ENCODE data around the gene ING3. TPM values are rescaled to one million over a fixed set of nuclear protein-coding genes. Genes with fewer than 3 reads are reported as not detected.
"Not testable (repeated sequence)": the region's sequence is repeated elsewhere in the genome, so short reads cannot be mapped to it uniquely, and the experiment has no call there.

The ING3 gene
- total RNA-seq, 2 donors from 2014 or later = 12.2 to 13.8 TPM

GRCh38 chr7:120996988-120997345 is 46.4 kb downstream of the ING3 start:
- intact Hi-C loops (cut with DNase I) = no loop called here
- ATAC-seq (no peak), DNase-seq (no peak)

DNA sequence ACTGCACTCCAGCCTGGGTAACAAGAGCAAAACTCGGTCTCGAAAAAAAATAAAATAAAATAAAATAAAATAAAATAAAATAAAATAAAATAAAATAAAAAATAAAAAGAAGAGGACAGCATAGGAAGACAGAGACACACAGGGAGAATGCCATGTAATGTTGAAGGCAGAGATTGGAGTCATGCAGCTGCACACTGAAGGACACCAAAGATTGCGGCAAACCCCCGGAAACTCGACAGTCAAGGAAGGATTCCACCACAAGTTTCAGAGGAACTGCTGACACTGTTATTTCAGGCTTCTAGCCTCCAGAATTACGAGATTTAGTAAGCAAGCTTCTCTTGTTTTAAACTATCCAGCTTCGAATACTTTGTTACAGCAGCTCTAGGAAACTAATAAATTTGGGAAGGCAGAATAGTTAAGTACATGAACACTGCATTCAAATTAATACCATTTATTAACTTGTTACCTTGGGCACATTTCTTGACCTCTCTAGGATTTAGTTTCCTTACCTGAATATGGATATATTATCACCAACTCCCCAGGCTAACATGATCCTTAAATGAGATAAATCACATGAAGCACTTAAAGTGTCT is 47.4 kb downstream of the ING3 start:
- no peak for DNase-seq
- intact Hi-C loops (cut with DNase I) = no loop called here
- ATAC-seq = peak in 1 of 2 donors; percentile 34

GRCh38 chr7:120998520-120998919 is 47.9 kb downstream of the ING3 start:
- ATAC-seq = no peak
- intact Hi-C loops (cut with DNase I) = no loop called here
- no peak for DNase-seq

- intact Hi-C loops (cut with DNase I) = no loop called here
- no peak for ATAC-seq
- no peak for DNase-seq
These were observed 48.5 kb downstream of the ING3 start for GRCh38 chr7:120998996-120999565.

- intact Hi-C loops (cut with DNase I) = no loop called here
- DNase-seq = no peak
- no peak for ATAC-seq
These were observed 49.8 kb downstream of the ING3 start for GRCh38 chr7:121000081-121000983.

GRCh38 chr7:121001234-121001906 is 50.8 kb downstream of the ING3 start:
- DNase-seq = no peak
- no peak for ATAC-seq
- intact Hi-C loops (cut with DNase I) = no loop called here

DNA sequence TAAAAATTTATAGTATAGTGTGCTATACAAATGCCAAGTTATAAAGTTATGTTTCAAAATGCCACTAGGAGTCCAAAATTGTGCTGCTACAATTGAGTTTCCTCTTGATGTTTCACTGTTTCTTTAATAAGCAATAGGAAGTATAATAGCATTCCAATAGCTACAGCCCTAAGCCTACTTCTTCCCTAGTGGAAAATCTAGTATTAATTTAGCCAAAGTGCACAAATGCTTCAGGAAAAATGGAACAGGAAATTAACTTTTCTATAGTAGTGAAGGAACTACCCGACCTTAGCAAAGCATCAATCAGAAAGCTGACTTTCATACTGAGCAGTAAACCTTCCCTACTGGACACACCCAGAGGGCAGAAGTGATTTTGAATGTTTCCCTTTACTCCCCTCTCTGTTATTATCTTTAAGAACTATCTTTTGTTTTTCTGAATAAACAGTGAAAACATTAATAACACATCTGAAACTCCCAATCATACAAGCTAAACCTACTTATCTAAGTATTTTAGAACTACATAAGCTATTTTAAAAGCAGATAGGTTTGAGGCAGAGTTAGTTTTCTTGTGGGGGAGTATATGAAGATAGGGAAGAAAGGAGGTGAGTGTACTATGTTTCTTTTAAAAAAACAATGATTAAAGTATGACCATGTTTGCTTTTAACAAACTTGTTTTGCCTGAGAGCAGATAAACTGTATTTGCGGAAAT is 51.6 kb downstream of the ING3 start:
- ATAC-seq (peak in 1 of 2 donors; percentile 44), DNase-seq (no peak)
- intact Hi-C loops (cut with DNase I) = no loop called here

DNA sequence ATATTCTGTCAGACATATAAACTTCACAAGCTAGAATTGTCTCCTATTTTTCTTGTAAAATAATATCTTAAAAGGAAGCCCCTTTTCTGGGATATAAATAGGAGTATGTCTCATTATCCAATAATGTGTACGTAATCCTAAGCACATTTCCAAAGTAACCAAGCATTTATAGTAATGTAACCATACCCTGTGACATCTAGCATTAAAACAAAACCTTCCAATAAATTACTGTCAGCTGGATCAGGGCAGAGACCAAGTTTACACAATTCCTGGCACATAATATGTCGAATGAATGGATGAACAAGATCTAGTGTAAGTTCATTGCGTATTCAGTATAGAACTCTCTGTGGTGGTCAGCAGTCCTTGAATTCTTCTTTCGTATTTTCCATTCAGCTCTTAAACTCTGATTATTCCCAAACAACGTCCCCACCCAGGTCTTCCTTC is 52.2 kb downstream of the ING3 start:
- no peak for DNase-seq
- intact Hi-C loops (cut with DNase I) = no loop called here
- ATAC-seq = no peak

DNA sequence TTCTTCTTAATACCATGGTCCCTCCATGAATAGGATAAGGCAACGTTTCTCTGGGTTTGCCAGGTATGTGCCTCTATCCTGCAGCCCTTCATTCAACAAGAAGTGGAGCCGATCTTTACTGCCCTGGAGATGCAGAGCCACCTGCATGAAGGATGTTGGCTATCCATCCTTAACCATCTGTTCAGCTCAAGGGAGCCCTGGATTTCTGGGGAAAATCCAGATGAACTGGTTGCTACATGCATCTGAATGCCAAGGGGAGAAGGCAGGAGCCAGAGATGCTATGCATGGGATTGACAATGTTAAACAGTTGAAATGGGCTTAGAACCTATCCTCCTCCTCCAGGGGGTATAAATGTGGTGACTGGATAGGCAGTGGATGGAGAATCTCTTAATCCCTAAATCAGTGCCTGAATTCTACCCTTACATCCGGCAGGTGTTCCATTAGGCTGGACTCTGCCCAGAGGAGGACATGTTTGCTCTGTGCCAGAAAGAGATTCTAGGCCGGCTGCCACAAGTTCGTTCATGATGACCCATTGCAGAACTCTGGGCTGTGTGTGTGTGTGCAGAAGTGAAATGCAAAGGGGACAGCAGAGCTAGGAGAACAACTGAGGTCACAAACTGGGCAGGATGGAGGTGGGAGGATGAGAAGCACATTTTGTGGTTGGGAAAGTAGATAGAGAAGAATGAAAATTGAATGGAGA is 53.6 kb downstream of the ING3 start:
- DNase-seq = no peak
- intact Hi-C loops (cut with DNase I) = no loop called here
- ATAC-seq = peak; percentile 50 to 64

GRCh38 chr7:121005058-121005457 is 54.5 kb downstream of the ING3 start:
- ATAC-seq; intact Hi-C loops (cut with DNase I): not testable (repeated sequence)

DNA sequence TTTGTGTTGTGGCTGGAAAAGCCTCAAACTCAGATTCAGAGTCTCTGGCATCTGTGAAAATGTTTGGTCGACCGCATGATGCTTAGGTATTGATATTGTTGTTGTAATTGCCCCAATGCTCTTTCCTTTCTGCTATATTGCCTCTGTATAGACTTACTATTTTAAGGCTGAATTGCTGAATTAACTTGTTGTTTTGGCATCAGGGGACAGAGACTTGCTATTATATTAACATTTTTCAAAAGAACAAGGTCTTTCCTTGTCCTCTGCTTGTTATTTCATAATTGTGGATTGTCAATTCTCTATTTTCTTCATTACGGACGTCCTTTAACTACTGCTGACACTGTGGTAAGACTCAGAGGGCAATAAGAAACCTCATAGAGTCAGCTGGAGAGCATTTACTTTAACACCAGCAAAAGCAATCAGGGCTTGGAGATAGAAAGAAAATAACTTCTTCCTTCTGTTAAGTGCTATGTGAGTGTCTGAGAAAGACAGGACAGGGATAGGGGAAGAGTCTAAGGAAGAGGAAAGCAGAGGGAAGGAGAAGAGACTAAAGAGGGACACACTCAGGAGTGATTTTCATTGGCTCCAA is 55.5 kb downstream of the ING3 start:
- intact Hi-C loops (cut with DNase I) = no loop called here
- no peak for ATAC-seq
- no peak for DNase-seq

More at GRCh38 chr7:121005058-121005457, 54.5 kb downstream of the ING3 start:
- not testable (repeated sequence) for DNase-seq

GRCh38 chr7:121006711-121007315 is 56.2 kb downstream of the ING3 start:
- no peak for DNase-seq
- intact Hi-C loops (cut with DNase I) = no loop called here

DNA sequence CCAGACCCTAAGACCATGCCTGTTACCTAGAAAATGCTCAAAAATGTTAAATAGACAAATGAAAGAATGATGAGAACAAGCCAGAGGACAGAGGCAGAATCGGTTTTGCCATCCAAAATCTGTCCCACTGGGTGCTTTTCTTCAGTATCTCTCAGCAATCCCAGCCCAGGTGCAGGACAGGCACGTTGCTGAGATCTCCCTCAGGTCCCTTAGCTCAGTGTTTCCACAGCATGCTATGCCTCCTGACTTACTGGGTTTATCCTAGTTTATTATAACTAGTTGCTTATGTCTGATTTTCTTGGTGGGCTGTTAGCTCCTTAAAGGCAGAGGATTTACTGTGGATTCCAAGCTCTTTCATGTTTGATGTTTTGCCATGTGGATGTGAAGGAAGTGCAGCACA is 58.2 kb downstream of the ING3 start:
- no peak for ATAC-seq
- no peak for DNase-seq
- intact Hi-C loops (cut with DNase I) = no loop called here

More at GRCh38 chr7:121006711-121007315, 56.2 kb downstream of the ING3 start:
- ATAC-seq = peak in 1 of 2 donors; percentile 16

DNA sequence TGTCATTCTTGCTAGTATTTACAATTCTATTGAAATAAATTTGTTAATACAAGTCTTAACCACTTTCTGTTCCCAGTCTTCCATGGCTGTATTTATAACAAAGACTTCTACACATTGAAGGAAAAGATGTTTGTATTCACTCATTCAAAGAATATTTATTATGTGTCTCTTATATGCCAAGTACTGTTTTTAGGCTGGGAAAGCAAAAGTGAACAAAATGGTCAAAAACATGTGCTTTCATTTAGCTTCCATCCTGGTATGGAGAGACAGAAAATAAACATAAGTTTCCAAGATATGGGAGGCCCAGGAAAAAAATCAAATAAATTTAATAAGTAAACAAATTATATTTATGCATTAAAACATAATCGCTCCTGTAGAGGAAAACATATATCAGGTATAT is 60.8 kb downstream of the ING3 start:
- no peak for ATAC-seq
- no peak for DNase-seq
- intact Hi-C loops (cut with DNase I) = no loop called here

- intact Hi-C loops (cut with DNase I) = no loop called here
- DNase-seq (no peak), ATAC-seq (peak in 1 of 2 donors; percentile 38)
These were observed 61.7 kb downstream of the ING3 start for GRCh38 chr7:121012170-121012874.

DNA sequence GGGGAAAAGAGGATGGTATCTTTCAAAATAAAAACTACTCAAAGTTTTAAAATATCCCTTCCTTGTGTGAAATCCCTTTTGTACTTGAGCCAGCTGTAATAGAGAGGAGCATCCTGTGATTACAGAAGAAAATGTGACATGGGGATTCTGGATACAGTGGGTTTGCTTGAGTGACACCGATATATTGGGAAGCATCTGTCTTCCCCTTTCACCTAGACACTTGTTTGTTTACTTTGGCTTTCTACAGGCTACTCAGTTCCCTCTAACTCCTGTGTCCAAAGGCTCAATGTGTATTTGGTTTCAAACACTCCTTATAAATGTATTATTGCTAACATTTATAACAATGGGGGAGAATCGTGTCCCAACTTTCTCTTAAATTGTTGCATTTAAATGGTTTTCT is 62.3 kb downstream of the ING3 start:
- DNase-seq = no peak
- intact Hi-C loops (cut with DNase I) = no loop called here
- peak in 1 of 2 donors; percentile 44 for ATAC-seq

- intact Hi-C loops (cut with DNase I) = no loop called here
- no peak for DNase-seq
- no peak for ATAC-seq
These were observed 65.0 kb downstream of the ING3 start for GRCh38 chr7:121015560-121015959.
